Keratinocyte (primary cell): Measurements from ENCODE around the gene FOXS1. TPM values are rescaled to one million over a fixed set of nuclear protein-coding genes. Genes with fewer than 3 reads are reported as not detected.

Experiments used
- DNase-seq: peaks from one replicate; pipeline ENCODE4 v3.0.0-alpha.2; 2011; ENCODE audit warnings: low read depth, missing footprints, low spot score
- FAIRE-seq: peaks from 2 replicates; lab custom pipeline; 2011; peaks lifted over from hg19 to GRCh38; lab: Jason Lieb, UNC
- H2AFZ ChIP-seq: 2 replicates; pipeline ENCODE4 v1.6.0; 2012; ENCODE audit warnings: low read length, control low read depth, inconsistent platforms; ENCODE audit not compliant: control insufficient read depth
- H3K27ac ChIP-seq: 2 replicates; pipeline ENCODE4 v1.5.1; 2011; ENCODE audit warnings: low read length; ENCODE audit not compliant: control insufficient read depth, insufficient read depth
- H3K27me3 ChIP-seq: 3 replicates; pipeline ENCODE4 v1.6.0; 2011; ENCODE audit warnings: low read length; ENCODE audit not compliant: control insufficient read depth, insufficient read depth; ENCODE audit errors: extremely low read depth
- H3K36me3 ChIP-seq, 2 experiments: 2 replicates in 1 of 2; 3 replicates in 1 of 2; pipeline ENCODE4 v1.5.1; 2011; ENCODE audit warnings: low read length in 2 of 2, mild to moderate bottlenecking in 1 of 2; ENCODE audit not compliant: control insufficient read depth in 2 of 2, insufficient read depth in 2 of 2; ENCODE audit errors: extremely low read depth in 1 of 2
- H3K4me1 ChIP-seq: 3 replicates; pipeline ENCODE4 v1.5.1; 2011; ENCODE audit warnings: low read length; ENCODE audit not compliant: control insufficient read depth, insufficient read depth; ENCODE audit errors: extremely low read depth
- H3K4me2 ChIP-seq: 3 replicates; pipeline ENCODE4 v1.6.0; 2011; ENCODE audit warnings: low read depth, low read length; ENCODE audit not compliant: control insufficient read depth, insufficient read depth; ENCODE audit errors: extremely low read depth
- H3K4me3 ChIP-seq, 3 experiments: fragments of 200-600 bp in 1 of 3; sonication (generic) in 1 of 3; 2 replicates in 2 of 3; 3 replicates in 1 of 3; pipeline ENCODE4 v1.5.1; 2011 to 2016; ENCODE audit warnings: low read length in 3 of 3, mild to moderate bottlenecking in 3 of 3, control low read depth in 2 of 3, inconsistent platforms in 1 of 3, low read depth in 1 of 3, mixed read lengths in 1 of 3, mixed run types in 1 of 3, moderate library complexity in 1 of 3; ENCODE audit not compliant: control insufficient read depth in 2 of 3, insufficient read depth in 2 of 3; ENCODE audit errors: extremely low read depth in 1 of 3
- H3K79me2 ChIP-seq: 2 replicates; pipeline ENCODE4 v1.6.0; 2012; ENCODE audit warnings: low read length; ENCODE audit not compliant: control insufficient read depth, insufficient read depth
- H3K9ac ChIP-seq: 3 replicates; pipeline ENCODE4 v1.6.0; 2011; ENCODE audit warnings: low read length; ENCODE audit not compliant: control insufficient read depth, insufficient read depth; ENCODE audit errors: extremely low read depth
- H3K9me1 ChIP-seq: 3 replicates; pipeline ENCODE4 v1.6.0; 2011; ENCODE audit warnings: low read length; ENCODE audit not compliant: control insufficient read depth, insufficient read depth; ENCODE audit errors: extremely low read depth
- H3K9me3 ChIP-seq: 2 replicates; pipeline ENCODE4 v1.5.1; 2012; ENCODE audit warnings: low read depth, low read length; ENCODE audit not compliant: control insufficient read depth
- H4K20me1 ChIP-seq: 3 replicates; pipeline ENCODE4 v1.6.0; 2011; ENCODE audit warnings: low read length; ENCODE audit not compliant: control insufficient read depth, insufficient read depth; ENCODE audit errors: extremely low read depth
- EZH2 ChIP-seq: IDR thresholded peaks from one replicate; pipeline ENCODE4 v1.6.1; 2012; ENCODE audit warnings: inconsistent platforms, mild to moderate bottlenecking, low read length, moderate library complexity
- dilution Hi-C: fragments of 300-500 bp; cut with MboI; formaldehyde crosslinking; loops from one replicate; pipeline ENCODE4 v1.7.0; 2020; ENCODE audit warnings: low sequenced_read_pairs; ENCODE audit not compliant: extremely low pct_ligation_motif_present
- polyA plus RNA-seq, 5 experiments: library from polyadenylated mRNA; depleted of rRNA in 3 of 5; stranded (reverse) in 3 of 5; stranded (forward) in 1 of 5; unstranded in 1 of 5; fragments of >200 nt; gene quantifications; 1 replicate in 1 of 5; 2 replicates in 3 of 5; 3 replicates in 1 of 5; pipeline versions ENCODE4 v1.2.1 to v1.2.3, GENCODE V29; 2011 to 2012; ENCODE audit warnings: missing spikeins in 2 of 5, low read depth in 1 of 5, low replicate concordance in 1 of 5
- TF ChIP-seq, protein P1 (sequence below), 3 experiments: IDR thresholded peaks in 1 of 3; conservative IDR thresholded peaks in 1 of 3; optimal IDR thresholded peaks in 1 of 3; 2 replicates in 2 of 3; 3 replicates in 1 of 3; pipeline versions ENCODE3 to v1.5.1; 2011; ENCODE audit warnings: low read length in 3 of 3, mild to moderate bottlenecking in 3 of 3, moderate library complexity in 2 of 3, control low read depth in 1 of 3, inconsistent platforms in 1 of 3; ENCODE audit not compliant: insufficient read depth in 2 of 3; ENCODE audit errors: extremely low read depth in 1 of 3

Gene FOXS1
- polyA plus RNA-seq, 1 donor (not counting 4 experiments of a cell fraction or from before 2014, with no cell fraction given), result not detected

GRCh38 chr20:31871618-31871954 is 26.2 kb upstream of the FOXS1 start:
- H3K27me3 ChIP-seq, result peaks cover 51% of the 10 kb centered on the region

GRCh38 chr20:31870726-31871617 is 25.6 kb upstream of the FOXS1 start:
- no peaks in the 10 kb centered on the region for H3K4me1 ChIP-seq
- TF ChIP-seq, protein P1, sequence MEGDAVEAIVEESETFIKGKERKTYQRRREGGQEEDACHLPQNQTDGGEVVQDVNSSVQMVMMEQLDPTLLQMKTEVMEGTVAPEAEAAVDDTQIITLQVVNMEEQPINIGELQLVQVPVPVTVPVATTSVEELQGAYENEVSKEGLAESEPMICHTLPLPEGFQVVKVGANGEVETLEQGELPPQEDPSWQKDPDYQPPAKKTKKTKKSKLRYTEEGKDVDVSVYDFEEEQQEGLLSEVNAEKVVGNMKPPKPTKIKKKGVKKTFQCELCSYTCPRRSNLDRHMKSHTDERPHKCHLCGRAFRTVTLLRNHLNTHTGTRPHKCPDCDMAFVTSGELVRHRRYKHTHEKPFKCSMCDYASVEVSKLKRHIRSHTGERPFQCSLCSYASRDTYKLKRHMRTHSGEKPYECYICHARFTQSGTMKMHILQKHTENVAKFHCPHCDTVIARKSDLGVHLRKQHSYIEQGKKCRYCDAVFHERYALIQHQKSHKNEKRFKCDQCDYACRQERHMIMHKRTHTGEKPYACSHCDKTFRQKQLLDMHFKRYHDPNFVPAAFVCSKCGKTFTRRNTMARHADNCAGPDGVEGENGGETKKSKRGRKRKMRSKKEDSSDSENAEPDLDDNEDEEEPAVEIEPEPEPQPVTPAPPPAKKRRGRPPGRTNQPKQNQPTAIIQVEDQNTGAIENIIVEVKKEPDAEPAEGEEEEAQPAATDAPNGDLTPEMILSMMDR (optimal IDR thresholded peaks at IDR 0.05 in 1 of 3, IDR thresholded peaks at IDR 0.05 in 1 of 3, conservative IDR thresholded peaks at IDR 0.05 in 1 of 3; ENCODE audit: extremely low read depth in 1 of 3, insufficient read depth in 2 of 3, low read length in 3 of 3), result no peak
- peak; percentile 98 for TF ChIP-seq EZH2
- H2AFZ ChIP-seq, result no peak overlapping the region
- H3K4me2 ChIP-seq, result no peak overlapping the region
- FAIRE-seq (no peak), DNase-seq (no peak)
- H3K36me3 ChIP-seq, result no peaks in the 10 kb centered on the region
- H3K4me3 ChIP-seq, result no peak overlapping the region
- no peaks in the 10 kb centered on the region for H3K9me1 ChIP-seq
- no peak overlapping the region for H3K27ac ChIP-seq
- no peaks in the 10 kb centered on the region for H3K79me2 ChIP-seq
- H3K27me3 ChIP-seq, result peaks cover 51% of the 10 kb centered on the region
- dilution Hi-C loops, result no loop called here
- no peaks in the 10 kb centered on the region for H3K9me3 ChIP-seq
- no peaks in the 10 kb centered on the region for H4K20me1 ChIP-seq
- no peak overlapping the region for H3K9ac ChIP-seq

More at GRCh38 chr20:31871618-31871954, 26.2 kb upstream of the FOXS1 start:
- H3K79me2 ChIP-seq, result no peaks in the 10 kb centered on the region
- H3K9me1 ChIP-seq, result no peaks in the 10 kb centered on the region
- no peak overlapping the region for H3K9ac ChIP-seq
- no peaks in the 10 kb centered on the region for H3K9me3 ChIP-seq
- no peak overlapping the region for H3K4me3 ChIP-seq
- no peak overlapping the region for H3K27ac ChIP-seq
- no peaks in the 10 kb centered on the region for H4K20me1 ChIP-seq
- DNase-seq (no peak), FAIRE-seq (no peak)
- TF ChIP-seq, protein P1 (optimal IDR thresholded peaks at IDR 0.05 in 1 of 3, IDR thresholded peaks at IDR 0.05 in 1 of 3, conservative IDR thresholded peaks at IDR 0.05 in 1 of 3; ENCODE audit: extremely low read depth in 1 of 3, insufficient read depth in 2 of 3, low read length in 3 of 3), result no peak
- no peak for TF ChIP-seq EZH2
- H2AFZ ChIP-seq, result no peak overlapping the region
- H3K4me2 ChIP-seq, result no peak overlapping the region
- no peaks in the 10 kb centered on the region for H3K4me1 ChIP-seq
- H3K36me3 ChIP-seq, result no peaks in the 10 kb centered on the region
- dilution Hi-C loops, result no loop called here
